OCI-LY3 (cell line): ENCODE data around the gene OGFOD2.

Source experiments
- H2AFZ ChIP-seq: fragments of 200-600, 300-600 bp; shearing (Covaris generic); 2 replicates; pipeline ENCODE4 v1.6.0; 2014; ENCODE audit warnings: antibody characterized with exemption, low read depth, low read length
- H3K27ac ChIP-seq: fragments of 200-600, 300-600 bp; sonication (generic); 2 replicates; pipeline ENCODE4 v1.5.1; 2014; ENCODE audit warnings: mild to moderate bottlenecking, low read length, moderate library complexity, mixed read lengths
- H3K27me3 ChIP-seq: fragments of 200-600, 300-600 bp; sonication (generic); 2 replicates; pipeline ENCODE4 v1.6.1; 2014; ENCODE audit warnings: low read depth, low read length, mixed read lengths
- H3K36me3 ChIP-seq: fragments of 200-600, 300-600 bp; sonication (generic); replicated peaks from 2 replicates; pipeline ENCODE3; 2014; ENCODE audit warnings: low read depth, low read length, mixed read lengths
- H3K4me1 ChIP-seq: fragments of 300-600, 200-600 bp; sonication (generic); 2 replicates; pipeline ENCODE4 v1.6.1; 2014; ENCODE audit warnings: low read length, mixed read lengths
- H3K4me2 ChIP-seq: fragments of 200-600, 300-600 bp; sonication (generic); 2 replicates; pipeline ENCODE4 v1.6.1; 2014; ENCODE audit warnings: low read length, mixed read lengths
- H3K4me3 ChIP-seq: fragments of 300-600, 200-600 bp; sonication (generic); 2 replicates; pipeline ENCODE4 v1.5.1; 2014; ENCODE audit warnings: antibody characterized with exemption, mild to moderate bottlenecking, low read length, moderate library complexity
- H3K79me2 ChIP-seq: fragments of 300-600, 200-600 bp; shearing (Covaris generic); 2 replicates; pipeline ENCODE4 v1.6.1; 2014; ENCODE audit warnings: mild to moderate bottlenecking, low read length, mixed read lengths
- H3K9ac ChIP-seq: fragments of 300-600, 200-600 bp; shearing (Covaris generic); 2 replicates; pipeline ENCODE4 v1.6.0; 2014; ENCODE audit warnings: mild to moderate bottlenecking, low read length, moderate library complexity
- H3K9me3 ChIP-seq: fragments of 200-600, 300-600 bp; shearing (Covaris generic); 2 replicates; pipeline ENCODE4 v1.6.1; 2014; ENCODE audit warnings: low read length, mixed read lengths; ENCODE audit not compliant: insufficient read depth
- H4K20me1 ChIP-seq: fragments of 200-600, 300-600 bp; sonication (generic); 2 replicates; pipeline ENCODE4 v1.6.1; 2016; ENCODE audit warnings: low read length, mixed read lengths; ENCODE audit not compliant: insufficient read depth
- CTCF ChIP-seq: fragments of 200-600, 300-600 bp; sonication (generic); IDR thresholded peaks from 2 replicates; pipeline ENCODE4 v1.5.1; 2014; ENCODE audit warnings: antibody characterized with exemption, low read length, low read depth
- EZH2phosphoT487 ChIP-seq: fragments of 200-600 bp; shearing (Covaris generic); IDR thresholded peaks from 2 replicates; pipeline ENCODE4 v1.6.1; 2018; ENCODE audit warnings: antibody characterized with exemption, mixed run types, low read depth

The OGFOD2 gene

DNA sequence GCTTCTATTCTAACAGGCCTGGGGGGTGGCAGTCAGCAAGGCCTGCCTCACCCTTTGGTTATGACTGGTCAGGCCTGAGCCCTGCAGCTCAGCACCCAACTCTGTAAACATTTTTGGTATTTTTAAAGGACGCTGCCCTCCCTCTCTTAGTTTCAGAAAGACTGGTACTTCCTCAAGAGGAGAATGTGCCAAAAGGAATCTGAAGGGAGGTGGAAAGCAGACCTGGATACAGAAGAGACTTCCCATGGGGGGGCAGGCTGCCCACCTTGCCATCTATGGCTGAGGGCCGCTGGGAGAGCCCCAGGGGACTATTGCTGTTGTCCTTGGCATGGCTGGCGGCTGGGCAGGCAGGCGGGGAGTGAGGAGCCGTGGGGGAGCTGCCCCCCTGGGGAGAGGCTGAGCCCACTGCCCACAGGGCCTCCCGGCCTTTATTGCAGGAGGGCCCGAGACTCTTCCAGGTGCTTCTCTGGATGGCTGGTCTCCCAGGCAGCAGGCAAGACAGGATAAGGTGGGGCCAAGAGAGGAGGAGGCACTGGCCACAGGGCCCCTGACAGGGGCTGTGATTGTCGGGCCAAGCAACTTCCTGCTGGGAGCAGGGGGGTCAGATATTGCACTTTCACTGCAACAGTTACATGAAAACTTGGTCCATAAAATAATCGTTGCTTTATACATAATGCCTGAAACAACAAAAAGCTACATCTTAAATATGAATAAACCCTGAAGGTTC lies 8.9 kb downstream of the OGFOD2 start:
- H3K9ac ChIP-seq = no peak overlapping the region
- no peak for TF ChIP-seq EZH2phosphoT487
- no peak for TF ChIP-seq CTCF
- H3K36me3 ChIP-seq = peaks cover 15% of the 10 kb centered on the region
- peaks cover 18% of the 10 kb centered on the region for H3K4me1 ChIP-seq
- H3K27ac ChIP-seq = no peak overlapping the region
- no peak overlapping the region for H3K4me2 ChIP-seq
- H2AFZ ChIP-seq = no peak overlapping the region
- no peaks in the 10 kb centered on the region for H3K9me3 ChIP-seq
- no peaks in the 10 kb centered on the region for H3K27me3 ChIP-seq
- H3K79me2 ChIP-seq = peaks cover 26% of the 10 kb centered on the region
- H4K20me1 ChIP-seq = peaks cover 21% of the 10 kb centered on the region
- no peak overlapping the region for H3K4me3 ChIP-seq

DNA sequence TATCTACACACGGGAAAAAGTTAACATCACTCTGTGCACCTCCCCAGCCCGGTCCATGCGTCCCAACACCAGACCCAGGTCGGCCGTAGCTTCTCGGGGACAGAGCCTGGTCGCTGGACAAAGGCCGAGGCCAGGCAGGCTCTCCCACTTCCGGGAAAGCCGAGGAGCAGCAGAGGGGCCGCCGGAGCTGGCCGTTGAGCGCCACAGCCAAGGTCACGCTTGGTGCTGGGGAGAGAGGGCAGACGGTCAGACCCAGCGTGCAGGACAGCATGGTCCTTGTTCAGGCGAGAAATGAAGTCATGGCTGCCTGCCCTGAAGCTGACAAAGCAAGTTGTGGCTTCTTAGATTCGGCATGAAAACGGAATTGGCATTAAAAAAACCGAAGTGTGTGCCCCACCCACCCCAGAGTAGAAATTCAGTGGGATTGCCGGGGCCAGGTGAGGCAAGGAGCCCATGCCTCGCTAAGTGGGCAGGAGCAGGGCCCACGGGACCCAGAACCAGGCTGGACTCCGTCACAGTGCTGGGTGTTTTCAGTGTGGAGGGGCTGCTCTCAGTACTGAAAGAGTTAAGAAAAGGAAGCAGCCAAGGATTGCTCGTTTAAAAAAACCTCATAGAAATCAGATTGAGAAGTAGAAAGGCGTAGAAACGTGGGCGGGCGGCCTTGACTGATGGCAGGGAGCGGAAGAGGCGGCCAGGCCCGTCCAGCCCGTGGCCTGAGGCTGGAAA lies 9.7 kb downstream of the OGFOD2 start:
- Histone ChIP-seq H3K79me2 (peaks cover 26% of the 10 kb centered on the region), H3K27me3 (no peaks in the 10 kb centered on the region), H3K9ac (no peak overlapping the region), H3K36me3 (peaks cover 15% of the 10 kb centered on the region), H3K4me2 (no peak overlapping the region), H3K4me3 (no peak overlapping the region), H3K4me1 (peaks cover 11% of the 10 kb centered on the region), H3K9me3 (no peaks in the 10 kb centered on the region), H4K20me1 (peaks cover 21% of the 10 kb centered on the region), H3K27ac (no peak overlapping the region), H2AFZ (no peak overlapping the region)
- TF ChIP-seq EZH2phosphoT487 (no peak), CTCF (no peak)

DNA sequence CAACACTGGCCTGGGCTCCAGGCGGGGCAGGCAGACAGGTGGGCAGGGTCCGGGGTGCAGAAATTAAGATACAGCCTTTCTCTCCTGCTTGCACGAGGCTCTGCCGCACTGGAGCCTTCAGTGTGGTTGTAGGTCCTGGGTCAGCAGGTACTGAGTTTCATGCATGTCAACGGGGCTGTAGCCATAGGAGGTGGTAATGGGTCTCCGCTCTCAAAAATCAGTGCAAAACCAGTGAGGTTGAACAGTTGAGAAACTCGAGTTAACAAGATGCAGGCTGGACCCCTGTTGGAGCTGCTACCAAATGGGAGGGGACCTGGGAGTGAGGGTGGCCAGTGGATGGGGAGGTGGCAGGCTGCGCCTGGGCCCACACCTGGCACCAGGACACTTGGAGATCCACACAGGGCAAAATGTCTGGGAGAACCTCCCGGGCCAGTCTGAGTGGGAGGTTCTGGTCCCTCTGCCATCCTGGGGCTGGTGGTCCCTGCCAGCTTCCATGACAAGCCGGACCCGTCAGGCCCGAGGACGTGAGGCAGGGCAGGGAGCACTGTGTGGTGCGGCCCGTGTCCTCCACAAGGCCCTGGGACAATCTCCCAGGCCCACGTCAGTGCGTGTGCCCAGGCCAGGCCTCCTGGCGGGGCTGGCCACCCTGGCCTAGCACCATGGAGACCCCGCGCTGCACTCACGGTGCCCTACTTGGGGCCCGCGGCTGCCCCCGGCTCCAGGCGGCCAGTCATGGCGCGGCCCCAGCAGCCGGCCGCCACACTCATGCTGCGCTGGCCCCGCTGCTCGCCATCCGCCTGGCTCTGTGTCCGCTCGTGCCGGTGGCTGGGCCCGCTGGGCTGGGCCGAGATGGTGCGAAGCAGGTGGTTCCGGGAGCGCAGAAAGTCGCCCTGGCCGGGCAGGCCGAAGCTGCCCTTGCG lies 10.6 kb downstream of the OGFOD2 start:
- no peak overlapping the region for H3K4me2 ChIP-seq
- no peak overlapping the region for H3K27ac ChIP-seq
- no peak for TF ChIP-seq EZH2phosphoT487
- TF ChIP-seq CTCF = no peak
- H3K4me3 ChIP-seq = no peak overlapping the region
- H3K79me2 ChIP-seq = peaks cover 21% of the 10 kb centered on the region
- no peaks in the 10 kb centered on the region for H3K9me3 ChIP-seq
- H3K27me3 ChIP-seq = no peaks in the 10 kb centered on the region
- peaks cover 21% of the 10 kb centered on the region for H4K20me1 ChIP-seq
- peaks cover 9% of the 10 kb centered on the region for H3K4me1 ChIP-seq
- peaks cover 15% of the 10 kb centered on the region for H3K36me3 ChIP-seq
- no peak overlapping the region for H3K9ac ChIP-seq
- H2AFZ ChIP-seq = no peak overlapping the region
